K562 (cell line): ENCODE data around the gene C1QTNF5. TPM values are rescaled to one million over a fixed set of nuclear protein-coding genes. Genes with fewer than 3 reads are reported as not detected.
A peak's percentile ranks its signal among the peaks of the same experiment; 100 is the strongest.

Experiments
- ATAC-seq: fragments of 200-7000 bp; cut with Tn5 transposase; 3 replicates; pipeline ENCODE4 v1.9.1; 2020; ENCODE audit warnings: moderate library complexity
- BruUV-seq: library from RNA; stranded (reverse); fragments of 400-500 nt; replicated peaks from 2 replicates; lab custom pipeline; 2021; lab: Mats Ljungman, UMichigan
- CTCF ChIA-PET: fragments of 300-600 bp; formaldehyde crosslinking; extraction: SDS; loops from one replicate; lab custom pipeline; 2021; ENCODE audit warnings: low intra/inter-chr PET ratio; lab: Yijun Ruan, JAX
- POLR2A ChIA-PET: fragments of 300-600, 350-650 bp; sonication (Branson Sonifier 250); formaldehyde crosslinking; extraction: SDS; loops from one replicate; lab custom pipeline; 2021; ENCODE audit warnings: antibody characterized with exemption, inconsistent platforms; lab: Yijun Ruan, JAX
- DNase-seq, 4 experiments: peaks; one replicate each; pipeline versions ENCODE4 v3.0.0 to v3.0.0-alpha.2; 2011 to 2018; ENCODE audit warnings: low spot score in 3 of 4, mixed read lengths in 3 of 4; ENCODE audit errors: extremely low read depth in 1 of 4
- FAIRE-seq: peaks from 2 replicates; lab custom pipeline; 2011; peaks lifted over from hg19 to GRCh38; lab: Jason Lieb, UNC
- H2AFZ ChIP-seq: 2 replicates; pipeline ENCODE4 v1.6.0; 2011; ENCODE audit warnings: low read depth, low read length, control low read depth, inconsistent platforms
- H3K27ac ChIP-seq: fragments of 200-600 bp; 3 replicates; pipeline ENCODE4 v1.8.0; 2011; ENCODE audit warnings: low read depth, mild to moderate bottlenecking, control low read depth, inconsistent platforms, low read length, moderate library complexity, mixed read lengths; ENCODE audit errors: extremely low read depth
- H3K27me3 ChIP-seq, 2 experiments: fragments of 300-600 bp in 1 of 2; 2 replicates in 1 of 2; 3 replicates in 1 of 2; pipeline versions ENCODE4 v1.6.0 to v1.8.0; 2011; ENCODE audit warnings: inconsistent platforms in 2 of 2, low read length in 2 of 2, mild to moderate bottlenecking in 1 of 2, mixed read lengths in 1 of 2, moderate library complexity in 1 of 2; ENCODE audit not compliant: control insufficient read depth in 2 of 2, insufficient read depth in 2 of 2
- H3K36me3 ChIP-seq: fragments of 300-600 bp; 3 replicates; pipeline ENCODE4 v1.8.0; 2011; ENCODE audit warnings: mild to moderate bottlenecking, low read length, inconsistent platforms; ENCODE audit not compliant: control insufficient read depth, insufficient read depth
- H3K4me1 ChIP-seq, 2 experiments: fragments of 200-600 bp in 1 of 2; replicated peaks in 1 of 2; 2 replicates in 1 of 2; 3 replicates in 1 of 2; pipeline versions ENCODE4 v1.5.1 to v1.8.0; 2011; ENCODE audit warnings: inconsistent platforms in 2 of 2, low read length in 2 of 2, mild to moderate bottlenecking in 1 of 2, mixed read lengths in 1 of 2, moderate library complexity in 1 of 2; ENCODE audit not compliant: control insufficient read depth in 2 of 2, insufficient read depth in 2 of 2
- H3K4me2 ChIP-seq: 2 replicates; pipeline ENCODE4 v1.6.1; 2011; ENCODE audit warnings: low read length, control low read depth, inconsistent platforms, mixed read lengths; ENCODE audit not compliant: insufficient read depth
- H3K4me3 ChIP-seq: fragments of 200-600 bp; sonication (generic), shearing (Covaris generic); 2 replicates; pipeline ENCODE4 v1.5.1; 2016; ENCODE audit warnings: control low read depth, inconsistent platforms
- H3K79me2 ChIP-seq: fragments of 200-600 bp; 3 replicates; pipeline ENCODE4 v1.8.0; 2011; ENCODE audit warnings: low read length, inconsistent platforms; ENCODE audit not compliant: control insufficient read depth, insufficient read depth
- H3K9ac ChIP-seq, 2 experiments: 2 replicates each; pipeline versions ENCODE4 v1.6.0 to v1.6.1; 2011; ENCODE audit warnings: low read depth in 2 of 2, low read length in 2 of 2, control low read depth in 1 of 2, inconsistent platforms in 1 of 2, mild to moderate bottlenecking in 1 of 2, mixed read lengths in 1 of 2; ENCODE audit not compliant: insufficient read depth in 1 of 2
- H3K9me1 ChIP-seq: one replicate; pipeline ENCODE4 v1.6.0; 2011; ENCODE audit warnings: inconsistent platforms, mild to moderate bottlenecking, low read length, moderate library complexity; ENCODE audit not compliant: control insufficient read depth, insufficient read depth
- H3K9me3 ChIP-seq: replicated peaks from 2 replicates; pipeline ENCODE4 v1.5.1; 2011; ENCODE audit warnings: low read depth, low read length, inconsistent platforms; ENCODE audit not compliant: control insufficient read depth, insufficient read depth
- H4K20me1 ChIP-seq: replicated peaks from 2 replicates; pipeline ENCODE4 v1.6.1; 2011; ENCODE audit warnings: low read length, inconsistent platforms, mixed read lengths; ENCODE audit not compliant: control insufficient read depth, insufficient read depth
- GATA2 ChIP-seq: sonication (generic); formaldehyde crosslinking; IDR thresholded peaks from 2 replicates; pipeline ENCODE4 v1.4.0; 2020; ENCODE audit warnings: mild to moderate bottlenecking, missing genetic modification reagents
- HLTF ChIP-seq: fragments of 450-650 bp; IDR thresholded peaks from 2 replicates; pipeline ENCODE4 v1.6.1; 2016
- POLR2G ChIP-seq: fragments of 200-400 bp; formaldehyde crosslinking; IDR thresholded peaks from 2 replicates; pipeline ENCODE4 v1.6.1; 2017; ENCODE audit warnings: low read depth, mild to moderate bottlenecking, antibody characterized with exemption, low read length, moderate library complexity
- RBM22 ChIP-seq: fragments of 200-400 bp; formaldehyde crosslinking; IDR thresholded peaks from 2 replicates; pipeline ENCODE4 v1.6.1; 2018; ENCODE audit warnings: low read length, low read depth; ENCODE audit not compliant: poor library complexity, severe bottlenecking
- STAT5B ChIP-seq: fragments of 250-450 bp; sonication (Bioruptor Pico); IDR thresholded peaks from 2 replicates; pipeline ENCODE4 v1.8.0; 2021; ENCODE audit warnings: mild to moderate bottlenecking, inconsistent platforms
- SUPT5H ChIP-seq: fragments of 450-650 bp; IDR thresholded peaks from 2 replicates; pipeline ENCODE4 v1.6.1; 2016
- ZKSCAN8 ChIP-seq: fragments of 200-800 bp; sonication (Bioruptor generic); IDR thresholded peaks from 2 replicates; pipeline ENCODE4 v1.6.1; 2016; ENCODE audit warnings: missing genetic modification characterization, missing compliant biosample characterization
- ZNF785 ChIP-seq: fragments of 250-450 bp; sonication (Bioruptor Pico); IDR thresholded peaks from 2 replicates; pipeline ENCODE4 v1.4.0; 2020; ENCODE audit warnings: mild to moderate bottlenecking
- WGBS: fragments of 100-300 bp; shearing (Covaris generic); methylation state at CpG from one replicate; pipeline ENCODE4 v1.1.6; 2016; ENCODE audit warnings: low coverage, mixed read lengths; ENCODE audit not compliant: insufficient coverage; ENCODE audit errors: missing lambda C conversion rate; 5-methylcytosine and 5-hydroxymethylcytosine counted together
- in situ Hi-C: fragments of 300-500 bp; cut with MboI; formaldehyde crosslinking; loops from 4 replicates; pipeline ENCODE4 v1.15.0; 2018; ENCODE audit warnings: inconsistent platforms, mixed read lengths
- intact Hi-C: fragments of 100-400 bp; cut with micrococcal nuclease; formaldehyde crosslinking; loops from 2 replicates; pipeline ENCODE4 v1.14.2; 2022
- polyA plus RNA-seq, 8 experiments: library from polyadenylated mRNA; depleted of rRNA in 4 of 8; stranded (reverse) in 5 of 8; unstranded in 3 of 8; fragments of >200 nt; fragmentation: Nextera tagmentation in 2 of 8; fragmentation: Illumina TruSeq in 1 of 8; extraction: Ambion mirVana in 2 of 8; extraction: Trizol in 1 of 8; gene quantifications; 2 replicates each; pipeline versions ENCODE4 v1.2.1 to v1.2.3, GENCODE V29; 2011 to 2014; ENCODE audit warnings: inconsistent platforms in 1 of 8, missing spikeins in 1 of 8
- total RNA-seq, 7 experiments: library from RNA; depleted of rRNA in 6 of 7; stranded (reverse); fragments of >200 nt in 6 of 7; fragmentation: Illumina TruSeq in 2 of 7; extraction: Trizol in 2 of 7; gene quantifications; 2 replicates each; pipeline versions ENCODE4 v1.2.1 to v1.2.3, GENCODE V29; 2011 to 2021; ENCODE audit warnings: low replicate concordance in 1 of 7
- TF ChIP-seq, protein P1 (sequence below): fragments of 250-450 bp; sonication (Bioruptor Pico); IDR thresholded peaks from 2 replicates; pipeline ENCODE4 v1.8.0; 2021; ENCODE audit warnings: moderate library complexity, mild to moderate bottlenecking, inconsistent platforms
- TF ChIP-seq, protein P2 (sequence below): fragments of 450-650 bp; IDR thresholded peaks from 2 replicates; pipeline ENCODE4 v1.6.1; 2016; ENCODE audit warnings: missing biosample characterization, missing genetic modification characterization
- TF ChIP-seq, protein P3 (sequence below): sonication (generic); formaldehyde crosslinking; IDR thresholded peaks from 2 replicates; pipeline ENCODE4 v1.8.0; 2022; ENCODE audit warnings: missing genetic modification reagents, mild to moderate bottlenecking, moderate library complexity, borderline replicate concordance

C1QTNF5 gene
- total and polyA plus RNA-seq, 9 of the 15 experiments (the other 6 are each of a cell fraction or from before 2014, with no cell fraction given) = 0.07 to 0.76 (median 0.24) TPM; not detected in 1

DNA sequence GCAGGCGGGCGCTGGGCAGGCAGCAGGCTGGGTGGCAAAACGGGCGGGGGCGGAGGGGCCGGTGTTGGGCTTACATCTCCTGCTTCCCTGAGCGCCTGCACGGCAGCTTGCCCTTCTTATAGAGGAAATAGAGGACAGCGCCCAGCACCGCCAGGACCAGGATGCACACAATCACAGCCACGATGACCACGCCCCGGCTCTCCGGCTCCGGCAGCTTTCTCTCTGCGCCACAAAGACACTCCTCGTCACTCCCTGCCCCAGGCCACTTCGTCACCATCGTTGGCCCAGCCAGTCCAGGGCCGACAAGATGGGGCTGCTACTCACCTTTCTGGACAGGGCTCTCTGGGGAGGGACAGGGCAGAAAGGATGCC lies 30.0 kb downstream of the C1QTNF5 start (continued):
- TF ChIP-seq GATA2 (CRISPR knock-in tag) = no peak

DNA sequence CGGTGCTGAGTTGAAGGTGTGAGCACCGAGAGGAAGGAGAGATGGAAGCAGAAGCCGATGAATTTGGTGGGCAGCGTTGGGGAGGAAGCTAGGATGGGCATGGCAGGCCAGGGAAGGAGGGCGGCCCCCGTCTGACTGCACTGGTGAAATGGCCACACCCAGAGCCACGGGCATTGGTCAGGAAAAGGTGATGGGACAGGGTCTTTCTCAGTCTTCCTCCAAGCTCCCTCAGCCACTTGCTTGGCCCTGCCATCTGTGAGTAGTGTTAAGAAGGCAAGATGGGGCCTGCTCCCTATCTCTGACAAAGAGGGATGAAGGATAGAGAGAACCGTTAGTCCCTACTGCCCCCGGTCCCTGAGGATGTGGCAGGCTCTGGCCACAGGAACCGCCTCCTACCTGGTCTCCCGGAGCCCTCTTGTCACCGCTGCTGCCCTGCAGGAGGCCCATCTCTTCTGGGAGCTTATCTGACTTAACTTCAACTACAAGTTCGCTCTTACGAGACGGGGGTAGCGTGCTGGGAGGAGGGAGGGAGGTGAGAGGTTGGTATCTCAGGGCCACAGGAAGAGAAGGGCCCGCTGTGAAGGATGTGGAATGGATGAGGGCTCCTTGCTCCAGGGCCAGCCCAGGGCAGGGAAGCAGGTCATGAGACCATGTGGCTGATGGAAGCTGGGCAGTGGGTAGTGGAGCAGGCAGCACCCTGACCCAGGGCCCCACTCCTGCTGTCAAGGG lies 30.6 kb downstream of the C1QTNF5 start:
- BruUV-seq = no TSS peak
- peaks cover 0 to 15% of the 10 kb centered on the region in 2 experiments; a peak in 2 of 5 replicates for H3K4me1 ChIP-seq
- in situ Hi-C loops = no loop called here
- no peak overlapping the region for H3K4me3 ChIP-seq
- no peaks in the 10 kb centered on the region for H4K20me1 ChIP-seq
- no peak for FAIRE-seq
- H2AFZ ChIP-seq = no peak overlapping the region
- WGBS = 64% methylated on average over 15 of the region's 17 CpGs
- H3K4me2 ChIP-seq = no peak overlapping the region
- DNase-seq = no peak
- H3K36me3 ChIP-seq = peaks cover 85% of the 10 kb centered on the region; the same call in 2 of the 3 replicates
- ATAC-seq = no peak; the same call in 2 of the 3 replicates
- TF ChIP-seq RBM22 = peak; percentile 6
- TF ChIP-seq, protein P1, sequence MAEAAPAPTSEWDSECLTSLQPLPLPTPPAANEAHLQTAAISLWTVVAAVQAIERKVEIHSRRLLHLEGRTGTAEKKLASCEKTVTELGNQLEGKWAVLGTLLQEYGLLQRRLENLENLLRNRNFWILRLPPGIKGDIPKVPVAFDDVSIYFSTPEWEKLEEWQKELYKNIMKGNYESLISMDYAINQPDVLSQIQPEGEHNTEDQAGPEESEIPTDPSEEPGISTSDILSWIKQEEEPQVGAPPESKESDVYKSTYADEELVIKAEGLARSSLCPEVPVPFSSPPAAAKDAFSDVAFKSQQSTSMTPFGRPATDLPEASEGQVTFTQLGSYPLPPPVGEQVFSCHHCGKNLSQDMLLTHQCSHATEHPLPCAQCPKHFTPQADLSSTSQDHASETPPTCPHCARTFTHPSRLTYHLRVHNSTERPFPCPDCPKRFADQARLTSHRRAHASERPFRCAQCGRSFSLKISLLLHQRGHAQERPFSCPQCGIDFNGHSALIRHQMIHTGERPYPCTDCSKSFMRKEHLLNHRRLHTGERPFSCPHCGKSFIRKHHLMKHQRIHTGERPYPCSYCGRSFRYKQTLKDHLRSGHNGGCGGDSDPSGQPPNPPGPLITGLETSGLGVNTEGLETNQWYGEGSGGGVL (CRISPR knock-in tag) = no peak
- TF ChIP-seq, protein P2, sequence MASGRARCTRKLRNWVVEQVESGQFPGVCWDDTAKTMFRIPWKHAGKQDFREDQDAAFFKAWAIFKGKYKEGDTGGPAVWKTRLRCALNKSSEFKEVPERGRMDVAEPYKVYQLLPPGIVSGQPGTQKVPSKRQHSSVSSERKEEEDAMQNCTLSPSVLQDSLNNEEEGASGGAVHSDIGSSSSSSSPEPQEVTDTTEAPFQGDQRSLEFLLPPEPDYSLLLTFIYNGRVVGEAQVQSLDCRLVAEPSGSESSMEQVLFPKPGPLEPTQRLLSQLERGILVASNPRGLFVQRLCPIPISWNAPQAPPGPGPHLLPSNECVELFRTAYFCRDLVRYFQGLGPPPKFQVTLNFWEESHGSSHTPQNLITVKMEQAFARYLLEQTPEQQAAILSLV (tag) = no peak
- TF ChIP-seq, protein P3, sequence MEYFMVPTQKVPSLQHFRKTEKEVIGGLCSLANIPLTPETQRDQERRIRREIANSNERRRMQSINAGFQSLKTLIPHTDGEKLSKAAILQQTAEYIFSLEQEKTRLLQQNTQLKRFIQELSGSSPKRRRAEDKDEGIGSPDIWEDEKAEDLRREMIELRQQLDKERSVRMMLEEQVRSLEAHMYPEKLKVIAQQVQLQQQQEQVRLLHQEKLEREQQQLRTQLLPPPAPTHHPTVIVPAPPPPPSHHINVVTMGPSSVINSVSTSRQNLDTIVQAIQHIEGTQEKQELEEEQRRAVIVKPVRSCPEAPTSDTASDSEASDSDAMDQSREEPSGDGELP (CRISPR knock-in tag) = no peak
- no peak for TF ChIP-seq HLTF
- TF ChIP-seq ZKSCAN8 (CRISPR knock-in tag) = no peak
- TF ChIP-seq POLR2G = peak; percentile 10; the same call in 1 of the 2 replicates
- no peak for TF ChIP-seq ZNF785
- TF ChIP-seq STAT5B (CRISPR knock-in tag) = no peak
- TF ChIP-seq SUPT5H = 0 out of 2 replicates have a peak, but pooled peaks have one; percentile 39
- intact Hi-C loops = no loop called here
- no peak overlapping the region for H3K27ac ChIP-seq
- H3K79me2 ChIP-seq = peaks cover 3% of the 10 kb centered on the region; the same call in 1 of the 3 replicates
- H3K9me1 ChIP-seq = no peaks in the 10 kb centered on the region
- ChIA-PET POLR2A (interaction anchor here (0.6 to 3.2 kb wide), 8 partner anchors 7 to 283 kb away, joined by 4 to 17 read pairs (median 5); partner anchors contain the start of gene MCAM), CTCF (no interaction called here)
- H3K9me3 ChIP-seq = no peaks in the 10 kb centered on the region
- no peaks in the 10 kb centered on the region for H3K27me3 ChIP-seq
- no peak overlapping the region for H3K9ac ChIP-seq
